ENCODE results near the gene S1PR4.

The S1PR4 gene

GRCh38 chr19:3160219-3160618 is 18.4 kb upstream of the S1PR4 start:
- DNase-seq, result no peak
- H3K9me2 ChIP-seq (replicated peaks; ENCODE audit: insufficient read depth, low read length), result no peaks in the 10 kb centered on the region
- H3K4me1 ChIP-seq (ENCODE audit: low read length), result no peaks in the 10 kb centered on the region
- H3K4me3 ChIP-seq (ENCODE audit: low read length), result no peak overlapping the region
- no peak overlapping the region for H3K27ac ChIP-seq (ENCODE audit: low read length)
- no peaks in the 10 kb centered on the region for H3F3A ChIP-seq (ENCODE audit: insufficient read depth, low read length)
- H4K20me1 ChIP-seq (ENCODE audit: insufficient read depth, low read length), result no peaks in the 10 kb centered on the region
- no peaks in the 10 kb centered on the region for H3K79me2 ChIP-seq (ENCODE audit: low read length)
- H3K9me3 ChIP-seq (replicated peaks; ENCODE audit: insufficient read depth, low read length), result no peaks in the 10 kb centered on the region
- no peak for TF ChIP-seq EZH2phosphoT487 (IDR thresholded peaks at IDR 0.05; ENCODE audit: low read length)
- peaks cover 74% of the 10 kb centered on the region for H3K27me3 ChIP-seq (replicated peaks; ENCODE audit: insufficient read depth, low read length)
- no peak overlapping the region for H2AFZ ChIP-seq (ENCODE audit: low read length)
- H3K9ac ChIP-seq (ENCODE audit: low read length), result no peak overlapping the region
- no peaks in the 10 kb centered on the region for H3K36me3 ChIP-seq (replicated peaks; ENCODE audit: insufficient read depth, low read length)
- no peak overlapping the region for H3K4me2 ChIP-seq (ENCODE audit: low read depth, low read length)

- Histone ChIP-seq H3K4me3 (ENCODE audit: low read length) (no peak overlapping the region), H4K20me1 (ENCODE audit: insufficient read depth, low read length) (no peaks in the 10 kb centered on the region), H3K27me3 (replicated peaks; ENCODE audit: insufficient read depth, low read length) (peaks cover 74% of the 10 kb centered on the region), H3F3A (ENCODE audit: insufficient read depth, low read length) (no peaks in the 10 kb centered on the region), H3K9me2 (replicated peaks; ENCODE audit: insufficient read depth, low read length) (no peaks in the 10 kb centered on the region), H2AFZ (ENCODE audit: low read length) (no peak overlapping the region), H3K9me3 (replicated peaks; ENCODE audit: insufficient read depth, low read length) (no peaks in the 10 kb centered on the region), H3K27ac (ENCODE audit: low read length) (no peak overlapping the region), H3K36me3 (replicated peaks; ENCODE audit: insufficient read depth, low read length) (no peaks in the 10 kb centered on the region), H3K9ac (ENCODE audit: low read length) (no peak overlapping the region), H3K79me2 (ENCODE audit: low read length) (no peaks in the 10 kb centered on the region), H3K4me1 (ENCODE audit: low read length) (no peaks in the 10 kb centered on the region), H3K4me2 (ENCODE audit: low read depth, low read length) (no peak overlapping the region)
- no peak for DNase-seq
- TF ChIP-seq CTCF (IDR thresholded peaks at IDR 0.05; ENCODE audit: low read length), result no peak
- no peak for TF ChIP-seq EZH2phosphoT487 (IDR thresholded peaks at IDR 0.05; ENCODE audit: low read length)
- no peak for TF ChIP-seq EZH2 (optimal IDR thresholded peaks at IDR 0.05; ENCODE audit: low read depth, low read length)
Measured at GRCh38 chr19:3161453-3161852, 17.1 kb upstream of the S1PR4 start.

- Histone ChIP-seq H2AFZ (ENCODE audit: low read length) (no peak overlapping the region), H3K79me2 (ENCODE audit: low read length) (no peaks in the 10 kb centered on the region), H3K9me3 (replicated peaks; ENCODE audit: insufficient read depth, low read length) (no peaks in the 10 kb centered on the region), H3K36me3 (replicated peaks; ENCODE audit: insufficient read depth, low read length) (no peaks in the 10 kb centered on the region), H3K9ac (ENCODE audit: low read length) (no peak overlapping the region), H3K4me1 (ENCODE audit: low read length) (no peaks in the 10 kb centered on the region), H3K27ac (ENCODE audit: low read length) (no peak overlapping the region), H4K20me1 (ENCODE audit: insufficient read depth, low read length) (no peaks in the 10 kb centered on the region), H3K27me3 (replicated peaks; ENCODE audit: insufficient read depth, low read length) (peaks cover 71% of the 10 kb centered on the region), H3K9me2 (replicated peaks; ENCODE audit: insufficient read depth, low read length) (no peaks in the 10 kb centered on the region), H3K4me3 (ENCODE audit: low read length) (no peak overlapping the region), H3K4me2 (ENCODE audit: low read depth, low read length) (no peak overlapping the region), H3F3A (ENCODE audit: insufficient read depth, low read length) (no peaks in the 10 kb centered on the region)
- no peak for DNase-seq
- TF ChIP-seq EZH2 (optimal IDR thresholded peaks at IDR 0.05; ENCODE audit: low read depth, low read length) (no peak), EZH2phosphoT487 (IDR thresholded peaks at IDR 0.05; ENCODE audit: low read length) (no peak), CTCF (IDR thresholded peaks at IDR 0.05; ENCODE audit: low read length) (no peak)
Measured at GRCh38 chr19:3162418-3163229, 15.9 kb upstream of the S1PR4 start.

GRCh38 chr19:3163230-3163886 is 15.2 kb upstream of the S1PR4 start:
- no peaks in the 10 kb centered on the region for H3K9me3 ChIP-seq (replicated peaks; ENCODE audit: insufficient read depth, low read length)
- no peaks in the 10 kb centered on the region for H3F3A ChIP-seq (ENCODE audit: insufficient read depth, low read length)
- no peaks in the 10 kb centered on the region for H3K79me2 ChIP-seq (ENCODE audit: low read length)
- no peak overlapping the region for H2AFZ ChIP-seq (ENCODE audit: low read length)
- no peaks in the 10 kb centered on the region for H3K9me2 ChIP-seq (replicated peaks; ENCODE audit: insufficient read depth, low read length)
- peaks cover 71% of the 10 kb centered on the region for H3K27me3 ChIP-seq (replicated peaks; ENCODE audit: insufficient read depth, low read length)
- no peaks in the 10 kb centered on the region for H3K4me1 ChIP-seq (ENCODE audit: low read length)
- H3K36me3 ChIP-seq (replicated peaks; ENCODE audit: insufficient read depth, low read length), result no peaks in the 10 kb centered on the region
- no peak overlapping the region for H3K4me2 ChIP-seq (ENCODE audit: low read depth, low read length)
- TF ChIP-seq EZH2 (optimal IDR thresholded peaks at IDR 0.05; ENCODE audit: low read depth, low read length), result no peak
- no peak for TF ChIP-seq EZH2phosphoT487 (IDR thresholded peaks at IDR 0.05; ENCODE audit: low read length)
- peak; percentile 98 for TF ChIP-seq CTCF (IDR thresholded peaks at IDR 0.05; ENCODE audit: low read length)
- no peak overlapping the region for H3K27ac ChIP-seq (ENCODE audit: low read length)
- DNase-seq, result peak; percentile 67
- H4K20me1 ChIP-seq (ENCODE audit: insufficient read depth, low read length), result no peaks in the 10 kb centered on the region
- no peak overlapping the region for H3K4me3 ChIP-seq (ENCODE audit: low read length)
- H3K9ac ChIP-seq (ENCODE audit: low read length), result no peak overlapping the region
